ENCODE results near the gene LINGO4.
A peak's percentile ranks its signal among the peaks of the same experiment; 100 is the strongest.

LINGO4 gene

GRCh38 chr1:151762941-151763921, 42.0 kb downstream of the LINGO4 start, which contains the start of gene MRPL9:
Gene MRPL9 (minus strand): TSS chr1:151763496. CDS start chr1:151763479, 17 bp downstream.
- peak; percentile 29 for DNase-seq (ENCODE audit: low read depth)
- peak within 1 kb of the TSS; percentile 90 for H3K4me3 ChIP-seq (ENCODE audit: low read length)
- no peak for TF ChIP-seq CTCF (conservative IDR thresholded peaks at IDR 0.05; ENCODE audit: low read depth, low read length)

- no peak for TF ChIP-seq CTCF (conservative IDR thresholded peaks at IDR 0.05; ENCODE audit: low read depth, low read length)
- no peak overlapping the region for H3K4me3 ChIP-seq (ENCODE audit: low read length)
Observed at GRCh38 chr1:151760597-151761385, 44.4 kb downstream of the LINGO4 start.

GRCh38 chr1:151759241-151759640, 46.0 kb downstream of the LINGO4 start:
- H3K4me3 ChIP-seq (ENCODE audit: low read length), result no peak overlapping the region
- no peak for TF ChIP-seq CTCF (conservative IDR thresholded peaks at IDR 0.05; ENCODE audit: low read depth, low read length)
- DNase-seq (ENCODE audit: low read depth), result no peak

More at GRCh38 chr1:151760597-151761385, 44.4 kb downstream of the LINGO4 start:
- DNase-seq (ENCODE audit: low read depth), result no peak

- H3K4me3 ChIP-seq (ENCODE audit: low read length), result no peak overlapping the region
- no peak for DNase-seq (ENCODE audit: low read depth)
- no peak for TF ChIP-seq CTCF (conservative IDR thresholded peaks at IDR 0.05; ENCODE audit: low read depth, low read length)
Observed at GRCh38 chr1:151756291-151756690, 48.9 kb downstream of the LINGO4 start.
